Non-pigmented ciliary epithelial cell (primary cell): ENCODE data around the gene TMPRSS9.
"Not testable (repeated sequence)": the region's sequence is repeated elsewhere in the genome, so short reads cannot be mapped to it uniquely, and the experiment has no call there.

Experiments
- DNase-seq: peaks from one replicate; pipeline ENCODE4 v3.0.0-alpha.2; 2010; ENCODE audit warnings: low read depth

TMPRSS9 gene

DNA sequence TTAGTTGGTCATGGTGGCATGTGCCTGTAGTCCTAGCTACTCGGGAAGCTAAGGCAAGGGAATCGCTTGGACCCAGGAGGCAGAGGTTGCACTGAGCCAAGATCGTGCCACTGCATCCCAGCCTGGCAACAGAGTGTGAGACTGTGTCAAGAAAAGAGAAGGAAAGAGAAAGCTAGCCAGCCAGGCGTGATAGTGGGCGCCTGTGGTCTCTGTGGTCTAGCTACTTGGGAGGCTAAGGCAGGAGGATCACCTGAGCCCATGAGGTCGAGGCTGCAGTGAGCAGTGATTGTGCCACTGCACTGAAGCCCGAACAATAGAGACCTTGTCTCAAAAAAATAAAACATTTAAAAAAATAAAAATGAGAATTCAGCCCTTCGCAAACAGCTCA lies 34.0 kb downstream of the TMPRSS9 start:
- DNase-seq, result no peak

- DNase-seq, result no peak
Observed at GRCh38 chr19:2394442-2395292, 34.6 kb downstream of the TMPRSS9 start.

- not testable (repeated sequence) for DNase-seq
Observed at GRCh38 chr19:2395293-2395829, 35.3 kb downstream of the TMPRSS9 start.

- DNase-seq, result not testable (repeated sequence)
Observed at GRCh38 chr19:2397173-2397572, 37.1 kb downstream of the TMPRSS9 start.

GRCh38 chr19:2398735-2399305 lies 38.8 kb downstream of the TMPRSS9 start:
- no peak for DNase-seq

- DNase-seq, result no peak
Observed at GRCh38 chr19:2399582-2399981, 39.5 kb downstream of the TMPRSS9 start.

DNA sequence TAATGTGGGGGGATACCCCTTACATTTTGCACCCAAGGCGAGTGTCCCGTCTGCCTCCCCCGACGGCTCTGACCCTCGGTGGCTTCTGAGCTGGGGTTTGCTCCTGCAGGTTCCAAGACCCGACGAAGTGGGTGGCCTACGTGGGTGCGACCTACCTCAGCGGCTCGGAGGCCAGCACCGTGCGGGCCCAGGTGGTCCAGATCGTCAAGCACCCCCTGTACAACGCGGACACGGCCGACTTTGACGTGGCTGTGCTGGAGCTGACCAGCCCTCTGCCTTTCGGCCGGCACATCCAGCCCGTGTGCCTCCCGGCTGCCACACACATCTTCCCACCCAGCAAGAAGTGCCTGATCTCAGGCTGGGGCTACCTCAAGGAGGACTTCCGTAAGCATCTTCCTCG lies 48.2 kb downstream of the TMPRSS9 start:
- DNase-seq, result no peak

DNA sequence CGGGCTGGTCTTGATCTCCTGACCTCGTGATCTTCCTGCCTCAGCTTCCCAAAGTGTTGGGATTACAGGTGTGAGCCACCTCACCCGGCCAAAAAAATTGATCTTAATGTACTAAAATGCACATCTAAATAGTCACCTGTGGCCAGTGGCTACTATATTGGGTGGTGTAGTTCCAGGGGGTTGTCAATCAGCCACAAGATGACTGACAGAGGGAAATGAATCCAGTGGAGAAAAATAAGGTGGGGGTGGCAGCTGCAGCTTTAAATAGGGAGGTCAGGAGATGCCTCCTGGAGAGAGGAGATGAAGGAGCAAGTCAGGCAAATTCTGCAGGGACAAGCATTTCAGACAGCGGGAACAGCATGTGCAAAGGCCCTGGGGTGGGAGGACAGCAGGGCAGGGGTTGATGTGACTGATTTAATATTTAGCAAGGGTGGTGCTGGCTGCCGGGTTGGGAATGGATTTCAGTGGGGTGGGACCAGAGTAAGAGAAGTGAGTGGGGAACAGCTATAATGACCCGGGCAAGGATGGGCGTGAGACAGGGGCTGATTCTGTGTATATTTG lies 49.4 kb downstream of the TMPRSS9 start:
- DNase-seq, result no peak

DNA sequence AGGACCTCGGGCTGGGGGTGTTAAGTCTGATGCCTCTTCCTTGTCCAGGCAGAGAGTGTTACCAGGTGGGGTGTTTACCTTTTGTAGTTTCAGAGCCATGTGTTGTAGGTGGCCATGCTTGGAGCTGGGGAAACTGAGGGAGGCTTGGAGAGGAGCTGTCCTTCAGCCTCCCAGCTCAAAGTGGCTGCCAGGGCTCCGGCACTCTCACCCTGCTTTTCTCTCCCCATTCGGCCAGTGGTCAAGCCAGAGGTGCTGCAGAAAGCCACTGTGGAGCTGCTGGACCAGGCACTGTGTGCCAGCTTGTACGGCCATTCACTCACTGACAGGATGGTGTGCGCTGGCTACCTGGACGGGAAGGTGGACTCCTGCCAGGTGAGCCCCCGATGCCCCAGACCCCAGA lies 50.0 kb downstream of the TMPRSS9 start:
- DNase-seq, result no peak

DNA sequence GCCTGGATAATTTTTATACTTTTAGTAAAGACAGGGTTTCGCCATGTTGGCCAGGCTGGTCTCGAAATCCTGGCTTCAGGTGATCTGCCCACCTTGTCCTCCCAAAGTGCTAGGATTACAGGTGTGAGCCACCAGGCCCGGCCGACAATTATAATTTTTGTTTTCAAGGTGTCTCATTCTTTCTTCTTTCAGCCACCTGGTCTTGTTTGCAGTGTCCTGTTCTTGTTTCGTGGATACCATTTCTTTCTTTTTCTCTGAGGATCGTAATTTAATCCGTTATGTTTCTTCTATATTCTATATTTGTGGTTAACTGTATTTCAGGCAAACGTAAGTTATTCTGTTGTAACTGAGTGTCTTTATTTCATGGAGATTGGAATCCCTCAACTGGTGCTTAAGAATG lies 51.6 kb downstream of the TMPRSS9 start:
- DNase-seq, result no peak

GRCh38 chr19:2412449-2412848 lies 52.4 kb downstream of the TMPRSS9 start:
- no peak for DNase-seq

GRCh38 chr19:2413159-2413558 lies 53.1 kb downstream of the TMPRSS9 start:
- DNase-seq, result no peak

DNA sequence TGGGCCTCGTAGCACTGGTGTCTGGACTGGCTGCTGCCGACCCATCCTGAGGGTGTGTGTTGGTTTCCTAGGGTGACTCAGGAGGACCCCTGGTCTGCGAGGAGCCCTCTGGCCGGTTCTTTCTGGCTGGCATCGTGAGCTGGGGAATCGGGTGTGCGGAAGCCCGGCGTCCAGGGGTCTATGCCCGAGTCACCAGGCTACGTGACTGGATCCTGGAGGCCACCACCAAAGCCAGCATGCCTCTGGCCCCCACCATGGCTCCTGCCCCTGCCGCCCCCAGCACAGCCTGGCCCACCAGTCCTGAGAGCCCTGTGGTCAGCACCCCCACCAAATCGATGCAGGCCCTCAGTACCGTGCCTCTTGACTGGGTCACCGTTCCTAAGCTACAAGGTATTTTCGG lies 53.6 kb downstream of the TMPRSS9 start:
- no peak for DNase-seq

- DNase-seq, result no peak
Observed at GRCh38 chr19:2415281-2415972, 55.4 kb downstream of the TMPRSS9 start.

DNA sequence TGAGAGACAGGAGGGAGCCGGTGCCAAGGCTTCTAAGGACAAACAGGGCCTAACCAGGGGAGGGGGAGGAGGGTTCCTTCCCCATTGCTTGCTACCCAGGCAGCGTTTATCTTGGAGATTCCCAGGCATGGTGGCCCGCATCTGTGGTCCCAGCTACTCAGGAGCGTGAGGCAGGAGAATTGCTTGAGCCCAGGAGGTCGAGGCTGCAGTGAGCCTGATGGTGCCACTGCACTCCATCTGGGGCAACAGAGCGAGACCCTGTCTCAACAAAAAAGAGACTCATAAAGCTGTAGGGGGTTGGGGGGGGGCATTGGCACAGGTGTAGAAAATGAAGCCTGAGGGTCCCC lies 55.9 kb downstream of the TMPRSS9 start:
- no peak for DNase-seq

DNA sequence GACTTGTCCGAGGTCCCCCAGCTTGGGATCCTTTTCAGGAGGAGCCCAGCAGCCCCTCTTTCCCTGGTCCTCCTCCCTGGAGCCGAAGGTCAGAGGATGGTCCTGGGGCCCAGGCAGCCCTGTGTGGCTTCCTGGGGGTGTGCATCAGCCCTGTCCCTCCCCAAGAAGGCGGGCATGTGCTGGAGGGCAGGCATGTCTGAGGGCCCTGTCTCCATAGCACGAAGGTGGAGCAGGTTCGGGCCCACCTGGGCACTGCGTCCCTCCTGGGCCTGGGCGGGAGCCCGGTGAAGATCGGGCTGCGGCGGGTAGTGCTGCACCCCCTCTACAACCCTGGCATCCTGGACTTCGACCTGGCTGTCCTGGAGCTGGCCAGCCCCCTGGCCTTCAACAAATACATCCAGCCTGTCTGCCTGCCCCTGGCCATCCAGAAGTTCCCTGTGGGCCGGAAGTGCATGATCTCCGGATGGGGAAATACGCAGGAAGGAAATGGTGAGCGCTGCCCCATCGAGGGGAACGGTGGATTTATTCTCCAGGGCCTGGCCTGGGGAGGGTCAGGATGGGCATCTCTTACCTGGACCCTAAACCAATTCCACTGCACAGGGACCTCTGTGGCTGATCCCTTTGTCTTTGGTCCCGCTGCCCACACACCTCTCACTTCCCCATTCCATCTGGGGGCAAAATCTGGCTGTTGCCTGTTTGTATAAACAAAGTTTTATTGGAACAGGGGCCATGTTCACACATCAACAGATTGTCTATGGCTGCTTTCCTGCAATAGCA lies 56.4 kb downstream of the TMPRSS9 start:
- no peak for DNase-seq

- DNase-seq, result not testable (repeated sequence)
Observed at GRCh38 chr19:2417436-2417835, 57.4 kb downstream of the TMPRSS9 start.

DNA sequence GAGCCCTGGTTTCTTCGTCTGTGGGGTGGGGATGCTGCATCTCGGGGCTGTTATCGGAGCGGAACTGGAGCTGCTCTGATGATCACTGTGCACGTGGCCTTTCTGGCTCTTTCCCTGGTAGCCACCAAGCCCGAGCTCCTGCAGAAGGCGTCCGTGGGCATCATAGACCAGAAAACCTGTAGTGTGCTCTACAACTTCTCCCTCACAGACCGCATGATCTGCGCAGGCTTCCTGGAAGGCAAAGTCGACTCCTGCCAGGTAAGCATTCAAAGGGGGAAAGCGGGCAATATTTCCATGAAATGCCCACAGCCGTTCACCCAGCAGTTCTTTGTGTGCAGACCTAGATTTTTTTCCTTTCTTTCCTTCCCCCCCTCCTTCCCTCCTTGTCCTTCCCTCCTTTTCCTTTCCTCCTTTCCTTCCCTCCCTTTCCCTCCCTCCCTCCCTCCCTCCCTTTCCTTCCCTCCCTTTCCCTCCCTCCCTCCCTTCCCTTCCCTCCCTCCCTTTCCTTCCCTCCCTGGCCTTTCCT lies 57.9 kb downstream of the TMPRSS9 start:
- DNase-seq, result no peak

DNA sequence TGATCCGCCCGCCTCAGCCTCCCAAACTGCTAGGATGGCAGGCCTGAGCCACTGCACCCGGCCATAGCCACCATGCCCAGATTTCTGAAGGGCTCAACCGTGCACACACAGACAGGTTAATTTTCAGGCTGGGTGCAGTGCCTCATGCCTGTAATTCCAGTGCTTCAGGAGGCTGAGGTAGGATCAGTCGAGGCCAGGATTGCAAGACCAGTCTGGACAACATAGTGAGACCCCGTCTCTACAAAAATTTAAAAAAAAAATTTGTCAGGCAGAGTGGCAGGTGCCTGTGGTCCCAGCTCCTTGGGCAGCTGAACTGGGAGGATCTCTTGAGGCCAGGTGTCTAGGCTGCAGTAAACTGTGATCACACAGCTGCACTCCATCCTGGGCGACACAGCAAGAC lies 59.7 kb downstream of the TMPRSS9 start:
- DNase-seq, result no peak

DNA sequence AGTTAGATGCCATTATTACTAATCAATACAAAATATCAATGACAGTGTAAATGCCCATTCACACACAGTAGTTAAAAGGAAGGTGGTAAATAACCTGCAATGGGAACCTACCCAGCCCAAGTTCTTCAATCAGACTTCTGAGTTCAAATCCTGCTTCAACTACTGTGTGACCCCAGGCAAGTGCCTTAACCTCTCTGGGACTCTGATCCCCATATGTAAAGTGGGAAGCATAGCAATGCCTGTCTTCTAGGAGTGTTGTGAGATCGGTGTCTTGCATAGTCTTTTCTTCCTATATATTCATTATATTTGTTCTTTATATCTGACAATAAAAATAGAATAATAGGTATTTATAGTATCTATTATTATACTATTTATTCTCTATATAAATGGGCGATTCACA lies 60.4 kb downstream of the TMPRSS9 start:
- DNase-seq, result no peak

DNA sequence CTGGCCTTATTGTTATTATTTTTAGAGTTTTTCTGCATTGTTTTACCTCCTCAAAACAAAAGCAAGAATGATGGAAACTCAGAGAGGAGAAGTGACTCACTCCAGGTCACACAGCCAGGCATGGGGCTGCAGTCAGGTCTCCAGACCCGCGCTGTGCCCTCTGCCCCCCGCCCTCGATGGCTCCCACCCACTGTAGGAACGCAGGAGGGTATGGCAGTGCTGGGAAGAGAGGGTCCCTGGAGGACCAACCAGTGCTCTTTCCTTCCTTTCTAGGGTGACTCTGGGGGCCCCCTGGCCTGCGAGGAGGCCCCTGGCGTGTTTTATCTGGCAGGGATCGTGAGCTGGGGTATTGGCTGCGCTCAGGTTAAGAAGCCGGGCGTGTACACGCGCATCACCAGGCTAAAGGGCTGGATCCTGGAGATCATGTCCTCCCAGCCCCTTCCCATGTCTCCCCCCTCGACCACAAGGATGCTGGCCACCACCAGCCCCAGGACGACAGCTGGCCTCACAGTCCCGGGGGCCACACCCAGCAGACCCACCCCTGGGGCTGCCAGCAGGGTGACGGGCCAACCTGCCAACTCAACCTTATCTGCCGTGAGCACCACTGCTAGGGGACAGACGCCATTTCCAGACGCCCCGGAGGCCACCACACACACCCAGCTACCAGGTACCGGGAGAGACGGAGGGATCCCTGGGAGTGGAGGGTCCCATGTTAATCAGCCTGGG lies 61.7 kb downstream of the TMPRSS9 start:
- DNase-seq, result no peak
